DOHH2 (cell line): ENCODE data around the gene TMEM263.
"Not testable (repeated sequence)": the region's sequence is repeated elsewhere in the genome, so short reads cannot be mapped to it uniquely, and the experiment has no call there.

Source experiments
- H3F3A ChIP-seq: fragments of 200-600 bp; sonication (generic), shearing (Covaris generic); 2 replicates; pipeline ENCODE4 v1.6.0; 2016; ENCODE audit warnings: antibody characterized with exemption, mild to moderate bottlenecking; ENCODE audit not compliant: control insufficient read depth, insufficient read depth
- H3K27ac ChIP-seq: fragments of 200-600 bp; sonication (generic); 2 replicates; pipeline ENCODE4 v1.5.1; 2014; ENCODE audit warnings: low read depth, mild to moderate bottlenecking, low read length, moderate library complexity
- H3K27me3 ChIP-seq: fragments of 200-600 bp; sonication (generic); 2 replicates; pipeline ENCODE4 v1.6.1; 2014; ENCODE audit warnings: mild to moderate bottlenecking, low read length, mixed read lengths; ENCODE audit not compliant: control insufficient read depth
- H3K36me3 ChIP-seq: fragments of 200-600 bp; sonication (generic); 2 replicates; pipeline ENCODE4 v1.6.1; 2014; ENCODE audit warnings: mild to moderate bottlenecking, low read length, moderate library complexity, mixed read lengths; ENCODE audit not compliant: control insufficient read depth
- H3K4me1 ChIP-seq: fragments of 200-600 bp; sonication (generic); 2 replicates; pipeline ENCODE4 v1.6.1; 2014; ENCODE audit warnings: mild to moderate bottlenecking, low read length, mixed read lengths; ENCODE audit not compliant: control insufficient read depth
- H3K4me2 ChIP-seq: fragments of 200-600 bp; sonication (generic); 2 replicates; pipeline ENCODE4 v1.6.0; 2014; ENCODE audit warnings: mild to moderate bottlenecking, low read length, moderate library complexity
- H3K4me3 ChIP-seq: fragments of 200-600 bp; sonication (generic); 2 replicates; pipeline ENCODE4 v1.5.1; 2014; ENCODE audit warnings: mild to moderate bottlenecking, low read length, mixed read lengths
- H3K79me2 ChIP-seq: fragments of 200-600 bp; sonication (generic); 2 replicates; pipeline ENCODE4 v1.6.1; 2014; ENCODE audit warnings: mild to moderate bottlenecking, low read length, mixed read lengths; ENCODE audit not compliant: control insufficient read depth
- H3K9me2 ChIP-seq: fragments of 200-600 bp; sonication (generic); replicated peaks from 2 replicates; pipeline ENCODE4 v1.6.1; 2014; ENCODE audit warnings: mild to moderate bottlenecking, low read length, mixed read lengths; ENCODE audit not compliant: control insufficient read depth
- H3K9me3 ChIP-seq: fragments of 200-600 bp; sonication (generic); 2 replicates; pipeline ENCODE4 v1.6.1; 2014; ENCODE audit warnings: antibody characterized with exemption, low read length, mixed read lengths; ENCODE audit not compliant: control insufficient read depth, insufficient read depth
- H4K20me1 ChIP-seq: fragments of 200-600 bp; sonication (generic); 2 replicates; pipeline ENCODE4 v1.6.0; 2014; ENCODE audit warnings: low read depth, mild to moderate bottlenecking, antibody characterized with exemption, low read length, moderate library complexity; ENCODE audit not compliant: control insufficient read depth, insufficient read depth
- EZH2phosphoT487 ChIP-seq: fragments of 200-600 bp; sonication (generic); IDR thresholded peaks from 2 replicates; pipeline ENCODE4 v1.6.1; 2017; ENCODE audit warnings: borderline replicate concordance, mild to moderate bottlenecking, antibody characterized with exemption, low read length, moderate library complexity, mixed read lengths
- TF ChIP-seq, protein P1 (sequence below): fragments of 200-600 bp; sonication (generic); IDR thresholded peaks from one replicate; pipeline ENCODE4 v1.5.1; 2014; ENCODE audit warnings: antibody characterized with exemption, mild to moderate bottlenecking, low read depth, low read length; ENCODE audit not compliant: poor library complexity, severe bottlenecking

The TMEM263 gene

DNA sequence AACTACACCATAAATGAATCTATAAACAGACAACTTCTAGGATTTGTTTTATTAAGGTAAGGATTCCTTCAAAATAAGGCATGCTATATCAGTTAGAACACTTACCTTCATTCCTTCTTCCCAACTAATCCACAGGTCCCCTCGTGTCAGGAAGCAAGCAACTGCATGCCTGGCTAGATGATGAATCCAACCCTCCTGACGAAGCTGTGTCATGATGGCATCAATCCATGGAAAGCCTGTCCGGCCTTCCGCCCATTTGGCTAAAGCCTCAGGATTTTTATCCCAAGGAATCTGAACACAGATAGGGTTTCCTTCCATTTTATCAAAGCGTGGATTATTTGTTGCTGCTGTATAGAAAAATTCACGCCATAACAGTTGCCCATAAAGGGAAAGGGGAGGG lies 43.7 kb downstream of the TMEM263 start:
- no peaks in the 10 kb centered on the region for H3K9me3 ChIP-seq
- H3K79me2 ChIP-seq: no peaks in the 10 kb centered on the region
- H3K4me3 ChIP-seq: no peak overlapping the region
- no peaks in the 10 kb centered on the region for H3K36me3 ChIP-seq
- H3K27ac ChIP-seq: no peak overlapping the region
- no peaks in the 10 kb centered on the region for H4K20me1 ChIP-seq
- H3F3A ChIP-seq: no peaks in the 10 kb centered on the region
- H3K9me2 ChIP-seq: no peaks in the 10 kb centered on the region
- H3K27me3 ChIP-seq: peaks cover 12% of the 10 kb centered on the region
- H3K4me2 ChIP-seq: no peak overlapping the region
- no peaks in the 10 kb centered on the region for H3K4me1 ChIP-seq
- TF ChIP-seq, protein P1, sequence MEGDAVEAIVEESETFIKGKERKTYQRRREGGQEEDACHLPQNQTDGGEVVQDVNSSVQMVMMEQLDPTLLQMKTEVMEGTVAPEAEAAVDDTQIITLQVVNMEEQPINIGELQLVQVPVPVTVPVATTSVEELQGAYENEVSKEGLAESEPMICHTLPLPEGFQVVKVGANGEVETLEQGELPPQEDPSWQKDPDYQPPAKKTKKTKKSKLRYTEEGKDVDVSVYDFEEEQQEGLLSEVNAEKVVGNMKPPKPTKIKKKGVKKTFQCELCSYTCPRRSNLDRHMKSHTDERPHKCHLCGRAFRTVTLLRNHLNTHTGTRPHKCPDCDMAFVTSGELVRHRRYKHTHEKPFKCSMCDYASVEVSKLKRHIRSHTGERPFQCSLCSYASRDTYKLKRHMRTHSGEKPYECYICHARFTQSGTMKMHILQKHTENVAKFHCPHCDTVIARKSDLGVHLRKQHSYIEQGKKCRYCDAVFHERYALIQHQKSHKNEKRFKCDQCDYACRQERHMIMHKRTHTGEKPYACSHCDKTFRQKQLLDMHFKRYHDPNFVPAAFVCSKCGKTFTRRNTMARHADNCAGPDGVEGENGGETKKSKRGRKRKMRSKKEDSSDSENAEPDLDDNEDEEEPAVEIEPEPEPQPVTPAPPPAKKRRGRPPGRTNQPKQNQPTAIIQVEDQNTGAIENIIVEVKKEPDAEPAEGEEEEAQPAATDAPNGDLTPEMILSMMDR: no peak
- no peak for TF ChIP-seq EZH2phosphoT487

DNA sequence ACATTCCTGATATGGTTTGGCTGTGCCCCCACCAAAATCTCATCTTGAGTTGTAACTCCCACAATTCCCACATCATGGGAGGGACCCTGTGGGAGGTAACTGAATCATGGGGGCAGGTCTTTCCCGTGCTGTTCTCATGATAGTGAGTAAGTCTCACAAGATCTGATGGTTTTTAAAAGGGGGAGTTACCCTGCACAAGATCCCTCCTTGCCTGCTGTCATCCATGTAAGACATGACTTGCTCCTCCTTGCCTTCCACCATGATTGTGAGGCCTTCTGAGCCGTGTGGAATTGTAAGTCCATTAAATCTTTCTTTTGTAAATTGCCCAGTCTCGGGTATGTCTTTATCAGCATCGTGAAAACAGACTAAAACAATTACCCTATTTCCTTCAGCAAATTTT lies 47.0 kb downstream of the TMEM263 start:
- not testable (repeated sequence) for H3K4me1 ChIP-seq, H3K79me2 ChIP-seq, H4K20me1 ChIP-seq, H3K9me2 ChIP-seq, H3K4me3 ChIP-seq, H3F3A ChIP-seq, H3K9me3 ChIP-seq, H3K27me3 ChIP-seq, H3K27ac ChIP-seq, H3K36me3 ChIP-seq, H3K4me2 ChIP-seq

DNA sequence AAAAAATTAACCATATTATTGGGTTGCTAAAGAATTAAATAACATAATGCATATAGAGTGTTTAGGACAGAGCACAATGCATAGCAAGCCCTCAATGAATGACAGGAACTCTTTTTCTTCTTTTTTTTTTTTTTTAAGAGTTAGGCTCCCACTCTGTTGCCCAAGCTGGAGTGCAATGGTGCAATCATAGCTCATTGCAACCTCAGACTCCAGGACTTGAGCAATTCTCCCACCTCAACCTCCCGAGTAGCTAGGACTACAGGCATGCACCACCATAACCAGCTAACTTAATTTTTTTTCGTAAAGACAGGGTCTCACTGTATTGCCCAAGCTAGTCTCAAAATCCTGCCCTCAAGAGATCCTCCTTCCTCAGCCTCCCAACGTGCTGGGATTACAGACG lies 51.7 kb downstream of the TMEM263 start:
- Histone ChIP-seq H3F3A (no peaks in the 10 kb centered on the region), H3K36me3 (no peaks in the 10 kb centered on the region), H3K4me1 (no peaks in the 10 kb centered on the region), H3K9me2 (no peaks in the 10 kb centered on the region), H3K4me2 (no peak overlapping the region), H3K9me3 (no peaks in the 10 kb centered on the region), H4K20me1 (no peaks in the 10 kb centered on the region), H3K27ac (no peak overlapping the region), H3K27me3 (no peaks in the 10 kb centered on the region; the same call in 1 of the 2 replicates), H3K4me3 (no peak overlapping the region), H3K79me2 (no peaks in the 10 kb centered on the region)
- TF ChIP-seq EZH2phosphoT487: no peak
- TF ChIP-seq, protein P1: no peak

DNA sequence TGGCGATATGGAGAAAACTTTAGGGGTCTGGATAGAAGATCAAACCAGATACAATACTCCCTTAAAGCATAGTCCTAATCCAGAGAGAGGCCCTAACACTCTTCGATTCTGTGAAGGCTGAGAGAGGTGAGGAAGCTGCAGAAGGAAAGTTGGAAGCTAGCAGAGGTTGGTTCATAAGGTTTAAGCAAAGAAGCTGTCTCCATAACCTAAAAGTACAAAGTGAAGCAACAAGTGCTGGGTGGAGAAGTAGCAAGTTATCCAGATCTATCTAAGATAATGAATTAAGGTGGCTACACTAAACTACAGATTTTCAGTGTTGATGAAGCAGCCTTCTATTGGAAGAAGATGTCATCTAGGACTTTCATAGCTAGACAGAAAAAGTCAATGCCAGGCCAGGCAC lies 55.8 kb downstream of the TMEM263 start:
- Histone ChIP-seq H3K27ac (no peak overlapping the region), H3K36me3 (no peaks in the 10 kb centered on the region), H3K9me3 (no peaks in the 10 kb centered on the region), H3K9me2 (no peaks in the 10 kb centered on the region), H3K79me2 (no peaks in the 10 kb centered on the region), H3F3A (no peaks in the 10 kb centered on the region), H3K4me1 (no peaks in the 10 kb centered on the region), H4K20me1 (no peaks in the 10 kb centered on the region), H3K27me3 (peaks cover 3% of the 10 kb centered on the region; the same call in 1 of the 2 replicates), H3K4me3 (no peak overlapping the region), H3K4me2 (no peak overlapping the region)
- TF ChIP-seq EZH2phosphoT487: no peak
- TF ChIP-seq, protein P1: no peak
